HG02870 (cell line): Measurements from ENCODE around the gene TRIO.
A peak's percentile ranks its signal among the peaks of the same experiment; 100 is the strongest.

ENCODE experiments used
- ATAC-seq: cut with Tn5 transposase; IDR thresholded peaks from one replicate; pipeline ENCODE4 v1.9.1; 2021; ENCODE audit warnings: mild to moderate bottlenecking, moderate library complexity; ENCODE audit not compliant: unreplicated experiment

TRIO gene

DNA sequence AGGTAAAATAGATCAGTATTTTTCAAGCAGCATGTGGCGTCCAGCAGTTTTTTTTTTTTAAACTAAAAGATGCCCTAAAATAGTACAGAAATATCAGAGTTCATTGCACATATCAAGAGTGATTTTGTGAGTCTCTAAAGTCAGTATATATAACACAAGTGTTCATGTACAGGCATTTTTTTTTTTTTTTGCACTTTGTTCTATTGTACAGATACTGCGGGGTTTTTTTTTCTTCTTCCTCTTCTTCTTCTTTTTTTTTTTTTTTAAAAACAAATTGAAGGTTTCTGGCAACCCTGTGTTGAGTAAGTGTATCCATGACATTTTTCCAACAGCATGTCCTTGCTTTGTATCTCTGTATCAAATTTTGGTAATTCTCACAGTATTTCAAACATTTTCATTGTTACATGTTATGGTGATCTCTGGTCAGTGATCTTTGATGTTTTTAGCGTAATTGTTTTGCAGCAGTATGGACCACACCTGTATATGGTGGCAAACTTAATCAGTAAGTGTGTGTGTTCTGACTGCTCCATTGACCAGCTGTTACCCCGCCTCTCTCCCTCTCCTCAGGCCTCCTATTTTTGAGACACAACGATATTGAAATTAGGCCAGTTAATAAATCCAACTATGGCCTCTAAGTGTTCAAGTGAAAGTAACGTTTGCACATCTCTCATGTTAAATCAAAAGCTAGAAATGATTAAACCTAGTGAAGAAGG, 76.8 kb downstream of the TRIO start:
- no peak for ATAC-seq

DNA sequence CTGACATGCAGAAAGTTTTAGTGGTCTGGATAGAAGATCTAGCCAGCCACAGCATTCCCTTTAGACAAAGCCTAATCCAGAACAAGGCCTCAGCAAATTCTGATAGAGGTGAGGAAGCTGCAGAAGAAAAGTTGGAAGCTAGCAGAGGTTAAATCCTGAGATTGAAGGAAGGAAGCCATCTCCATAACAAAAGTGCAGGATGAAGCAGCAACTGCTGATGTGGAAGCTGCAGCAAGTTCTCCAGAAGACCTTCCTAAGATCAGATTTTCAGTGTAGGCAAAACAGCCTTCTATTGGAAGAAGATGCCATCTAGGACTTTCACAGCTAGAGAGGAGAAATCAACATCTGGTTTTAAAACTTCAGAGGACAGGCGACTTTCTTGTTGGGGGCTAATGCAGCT, 77.5 kb downstream of the TRIO start:
- ATAC-seq = no peak

DNA sequence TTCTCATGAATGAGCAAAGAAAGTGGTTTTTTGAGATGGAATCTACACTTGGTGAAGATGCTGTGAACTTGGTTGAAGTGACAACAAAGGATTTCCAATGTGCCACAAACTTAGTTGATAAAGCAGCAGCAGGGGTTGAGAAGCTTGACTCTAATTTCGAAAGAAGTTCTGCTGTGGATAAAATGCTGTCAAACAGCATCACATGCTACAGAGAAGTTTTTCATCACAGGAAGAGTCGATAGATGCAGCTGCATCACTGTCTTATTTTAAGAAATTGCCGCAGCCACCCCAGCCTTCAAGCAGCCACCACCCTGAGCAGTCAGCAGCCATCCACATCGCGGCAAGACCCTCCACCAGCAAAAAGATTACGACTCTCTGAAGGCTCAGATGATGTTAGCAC, 78.6 kb downstream of the TRIO start:
- ATAC-seq = no peak

DNA sequence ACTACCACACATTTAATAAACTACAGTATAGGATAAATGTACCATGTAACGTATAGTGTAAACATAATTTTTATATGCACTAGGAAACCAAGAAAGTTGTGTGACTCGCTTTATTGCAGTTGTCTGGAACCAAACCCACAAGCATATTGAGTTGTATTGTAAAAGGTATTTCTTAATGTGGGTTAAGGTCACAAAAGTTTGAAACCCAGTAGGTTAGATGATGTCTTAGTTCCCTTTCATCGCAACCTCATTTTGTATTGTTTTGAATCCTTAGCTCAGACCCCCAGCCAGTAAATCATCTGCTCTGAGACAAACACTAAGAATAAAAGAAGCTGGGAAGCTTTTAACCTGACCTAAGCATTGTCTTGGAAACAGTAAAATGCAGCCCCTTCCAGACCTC, 79.1 kb downstream of the TRIO start:
- no peak for ATAC-seq

DNA sequence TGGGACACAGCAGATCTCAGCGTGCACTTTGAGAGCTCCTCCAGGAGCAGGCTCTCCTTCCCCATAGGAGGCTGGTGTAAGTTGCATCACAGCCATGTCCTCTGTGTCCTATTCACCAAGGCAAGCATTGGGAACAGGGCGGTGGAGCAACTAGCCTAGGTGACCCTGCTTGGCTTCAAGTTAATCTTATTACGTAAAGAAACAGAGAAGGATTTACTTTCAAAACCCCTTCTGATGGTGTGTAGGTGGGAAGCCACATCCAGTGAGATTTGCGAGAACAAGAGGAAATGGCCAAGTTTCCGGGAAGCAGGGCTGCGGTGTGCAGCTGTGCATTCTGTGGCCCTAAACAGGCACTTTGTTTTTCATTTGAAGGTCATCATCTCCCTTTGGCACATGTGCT, 80.2 kb downstream of the TRIO start:
- no peak for ATAC-seq

DNA sequence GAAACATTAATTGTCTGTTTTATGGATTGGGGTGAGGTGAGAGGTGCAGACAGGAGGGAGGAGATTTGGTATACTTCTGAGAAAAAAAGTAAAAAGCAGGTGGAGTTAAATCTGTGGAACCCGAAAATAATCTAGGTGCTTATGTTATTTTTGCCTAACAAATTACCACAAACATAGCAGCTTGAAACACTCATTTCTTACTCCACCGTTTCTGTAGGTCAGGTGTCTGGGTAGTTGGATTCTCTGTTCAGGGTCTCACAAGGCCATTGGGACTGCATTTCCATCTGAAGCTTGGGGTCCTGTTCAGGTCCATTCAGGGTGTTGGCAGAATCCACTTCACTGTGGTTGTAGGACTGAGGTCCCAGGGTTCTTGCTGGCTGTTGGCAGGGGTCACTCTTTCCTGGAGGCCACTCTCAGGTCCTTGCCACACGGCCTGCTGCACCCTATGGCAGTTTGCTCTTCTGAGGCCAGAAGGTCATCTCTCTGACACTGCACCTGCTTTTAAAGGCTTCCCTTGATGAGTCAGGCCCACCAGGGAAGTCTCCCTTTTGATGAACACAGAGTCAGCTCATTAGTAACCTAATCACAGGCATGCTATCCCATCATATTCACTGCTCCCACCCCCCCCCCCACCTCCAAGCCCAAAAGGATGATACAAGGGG, 82.2 kb downstream of the TRIO start:
- ATAC-seq = peak; percentile 52

DNA sequence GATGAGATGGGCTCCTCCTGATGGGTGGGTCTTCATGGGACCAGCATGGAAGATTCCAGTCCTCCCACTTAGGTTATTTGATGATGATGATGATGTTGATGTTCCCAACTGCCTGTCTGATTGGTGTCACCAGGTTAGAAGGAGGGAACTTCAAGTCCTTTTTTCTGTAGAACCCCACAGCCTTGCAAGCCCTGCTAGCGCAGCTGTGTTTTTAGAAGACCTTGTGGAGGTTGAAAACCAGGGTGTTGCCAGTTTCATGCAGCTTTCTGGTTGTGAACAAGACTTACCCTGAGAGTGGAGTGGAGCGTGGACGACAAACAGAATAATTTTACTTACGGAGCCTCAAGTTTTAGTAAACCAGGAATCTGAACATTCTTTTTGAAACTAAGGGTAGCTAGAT, 83.0 kb downstream of the TRIO start:
- ATAC-seq = no peak

DNA sequence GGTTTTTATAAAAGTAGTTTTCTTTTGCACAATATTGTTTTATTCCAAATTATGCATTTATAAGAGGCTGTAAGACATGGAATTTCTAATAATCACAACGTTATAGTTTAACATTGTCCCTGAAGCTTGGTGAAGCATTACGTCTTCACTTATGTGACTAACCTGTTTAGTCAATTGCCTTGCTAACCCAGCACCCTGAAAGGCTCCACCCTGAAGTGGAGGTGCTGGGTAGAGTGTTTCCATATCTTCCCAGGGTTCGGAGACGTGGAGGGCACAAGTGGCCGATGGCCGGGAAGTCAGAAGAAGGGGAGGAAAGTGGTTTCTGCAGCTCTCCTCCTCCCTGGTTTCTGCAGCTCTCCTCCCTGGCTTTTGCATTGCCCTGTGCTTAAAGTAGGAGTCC, 83.4 kb downstream of the TRIO start:
- ATAC-seq = no peak

DNA sequence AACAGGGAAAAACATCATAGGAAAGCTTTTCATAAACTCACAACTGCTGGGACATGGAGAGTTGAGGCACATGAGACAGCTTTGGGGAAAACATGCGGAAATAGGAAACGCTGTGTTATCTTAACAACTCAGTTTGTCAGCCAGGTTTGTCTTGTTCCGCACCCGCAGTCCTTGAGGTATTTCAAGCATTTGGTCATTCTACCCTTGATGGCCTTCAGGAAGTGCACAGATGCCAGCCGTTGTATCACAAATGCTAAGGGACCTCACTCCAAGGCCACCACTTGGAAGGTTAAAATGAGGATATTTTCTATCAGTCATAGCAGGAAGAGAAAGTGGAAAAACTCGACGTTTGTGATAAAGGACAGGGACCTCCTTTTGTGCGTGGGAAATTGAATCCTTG, 83.8 kb downstream of the TRIO start:
- no peak for ATAC-seq

DNA sequence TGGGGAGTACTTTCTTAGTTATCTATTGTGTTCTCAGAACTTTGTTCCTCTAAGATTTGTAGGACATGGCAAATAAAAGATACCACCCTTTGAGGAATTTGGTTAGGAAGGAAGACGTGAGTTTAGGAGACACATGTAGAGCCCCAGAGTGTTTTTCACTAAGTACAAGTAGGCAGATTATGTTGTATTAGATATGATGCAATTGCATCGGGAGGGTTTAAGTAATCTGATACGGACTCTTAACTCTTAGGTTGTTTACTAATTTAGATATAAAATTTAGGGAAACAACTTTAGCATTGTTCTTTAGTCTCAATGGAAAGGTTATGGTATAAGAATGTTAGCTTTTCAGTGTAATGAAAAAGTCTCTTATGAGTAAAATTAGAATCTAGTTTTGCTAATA, 84.4 kb downstream of the TRIO start:
- ATAC-seq = no peak

DNA sequence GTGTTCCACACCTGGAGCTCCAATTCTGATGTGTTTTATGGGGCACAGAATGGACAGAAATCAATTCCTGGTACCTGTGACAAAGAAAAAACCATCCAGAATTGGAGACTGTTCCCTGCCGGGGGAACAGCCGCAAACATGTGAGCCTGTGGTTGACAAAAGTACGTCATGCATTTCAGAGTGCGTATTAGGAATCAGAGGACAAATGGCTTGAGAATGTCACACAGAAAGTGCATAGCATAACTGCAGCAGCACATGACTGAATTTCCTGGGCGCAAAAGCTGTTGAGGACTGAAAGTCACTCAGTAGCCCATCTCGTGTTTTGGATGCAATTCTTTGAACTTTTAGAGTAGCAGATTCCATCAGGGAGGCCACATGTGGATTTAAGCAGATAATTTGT, 85.1 kb downstream of the TRIO start:
- ATAC-seq = no peak

DNA sequence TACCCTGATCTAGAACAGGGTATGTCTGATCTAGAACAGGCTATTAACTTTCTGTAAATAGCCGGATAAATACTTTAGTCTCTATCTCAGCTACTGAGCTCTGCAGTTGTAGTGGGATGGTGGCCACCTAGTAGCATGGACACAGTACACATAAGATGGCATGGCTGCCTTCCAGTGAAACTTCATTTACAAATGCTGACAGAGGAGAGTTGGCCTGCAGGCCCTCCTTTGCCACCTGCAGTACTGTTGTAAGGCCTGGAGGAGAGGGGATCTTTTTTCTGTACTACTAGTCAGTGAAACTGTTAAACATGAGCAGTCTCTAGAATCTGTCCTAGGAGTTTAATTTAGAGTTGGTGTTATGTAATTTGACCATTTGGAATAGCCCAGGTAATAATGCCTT, 86.0 kb downstream of the TRIO start:
- no peak for ATAC-seq

DNA sequence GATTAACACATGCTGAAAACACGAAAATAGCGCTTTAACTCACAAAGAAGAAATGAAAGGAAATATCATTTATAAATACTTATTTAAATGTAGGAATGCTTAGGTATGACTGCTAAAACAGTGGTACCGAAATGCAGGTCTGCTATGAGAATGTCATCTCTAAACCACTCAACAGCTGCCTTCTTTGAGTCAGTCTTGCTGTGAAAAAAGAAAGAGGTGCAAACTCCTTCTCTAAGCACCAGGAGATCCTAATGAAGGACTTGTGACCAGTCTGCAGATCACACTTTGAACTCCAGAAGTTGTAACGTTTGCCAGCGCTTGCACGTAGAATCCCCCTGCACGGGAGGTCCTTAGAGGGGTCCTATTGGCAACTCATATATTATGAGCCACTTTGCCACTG, 86.6 kb downstream of the TRIO start:
- no peak for ATAC-seq

DNA sequence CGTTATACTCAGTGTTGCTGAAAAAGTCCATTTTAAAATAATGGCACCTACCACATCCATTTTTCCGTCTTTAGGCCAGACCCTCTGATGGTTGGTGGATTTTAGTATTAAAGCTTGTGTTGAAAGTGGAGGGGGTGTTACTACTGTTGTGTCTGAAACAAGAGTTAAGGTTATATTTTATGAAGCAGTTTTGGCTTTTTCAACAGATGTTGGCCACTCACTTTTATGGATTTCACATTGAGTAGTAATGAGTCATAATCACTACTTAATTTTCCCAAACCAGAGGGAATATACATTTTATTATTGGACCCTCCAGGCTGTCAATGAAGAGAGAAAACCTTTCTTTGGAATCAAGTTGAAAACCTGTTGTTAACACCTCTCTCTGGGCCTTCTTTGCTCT, 88.0 kb downstream of the TRIO start:
- ATAC-seq = no peak

DNA sequence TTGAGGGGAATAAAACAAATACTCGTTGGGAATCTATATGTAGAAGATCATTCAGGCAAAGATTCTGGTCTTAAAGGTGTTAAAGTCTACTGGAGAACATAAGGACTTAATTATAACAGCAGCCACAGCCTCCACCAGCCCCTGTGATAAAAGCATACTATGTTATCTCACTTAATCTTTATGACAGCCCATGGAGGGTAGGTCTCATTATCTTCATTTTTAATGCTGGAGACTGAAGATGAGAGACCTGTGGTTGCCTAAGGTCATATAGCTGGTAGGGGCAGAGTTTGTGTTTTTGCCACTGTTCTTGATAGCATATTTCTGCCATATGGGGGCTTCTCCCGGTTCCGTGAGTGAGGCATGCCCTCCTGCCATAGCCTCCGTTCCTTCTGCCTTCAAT, 88.7 kb downstream of the TRIO start:
- ATAC-seq = no peak

DNA sequence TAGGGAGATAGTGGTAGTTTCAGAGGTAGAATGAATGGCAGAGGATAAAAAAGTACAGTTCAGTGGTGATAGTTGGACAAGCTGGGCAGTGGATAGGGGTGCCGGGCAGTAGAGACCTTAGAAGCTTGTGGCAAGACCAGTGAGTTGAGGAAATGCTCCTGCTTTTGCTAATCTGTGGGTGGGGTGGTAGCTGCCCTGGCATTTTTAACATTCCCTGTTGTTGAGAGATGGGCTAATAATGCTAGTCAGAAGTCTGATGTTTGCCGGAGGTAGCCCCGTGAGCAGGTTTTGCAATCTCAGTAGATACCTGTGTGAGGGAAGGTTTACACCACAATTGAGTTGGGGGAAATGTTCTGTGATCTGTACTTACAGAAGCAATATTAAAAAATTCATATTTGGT, 91.1 kb downstream of the TRIO start:
- no peak for ATAC-seq

DNA sequence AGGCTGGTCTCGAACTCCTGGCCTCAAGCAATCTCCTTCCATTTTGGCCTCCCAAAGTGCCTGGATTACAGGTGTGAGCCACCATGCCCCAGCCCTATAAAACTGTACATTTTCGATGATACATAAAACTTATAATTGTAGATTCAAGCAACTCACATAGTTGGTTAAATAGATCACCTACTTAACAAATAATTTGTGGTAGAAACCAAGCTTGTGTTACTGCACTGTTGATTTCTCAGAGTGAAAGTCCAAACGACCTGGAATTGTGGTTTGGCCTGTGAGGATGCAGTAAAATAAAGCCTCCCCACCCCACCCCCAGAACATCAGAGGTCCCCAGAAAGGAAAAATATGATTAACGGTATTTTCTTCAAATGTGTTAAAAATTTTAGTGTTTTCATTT, 92.7 kb downstream of the TRIO start:
- peak; percentile 59 for ATAC-seq

DNA sequence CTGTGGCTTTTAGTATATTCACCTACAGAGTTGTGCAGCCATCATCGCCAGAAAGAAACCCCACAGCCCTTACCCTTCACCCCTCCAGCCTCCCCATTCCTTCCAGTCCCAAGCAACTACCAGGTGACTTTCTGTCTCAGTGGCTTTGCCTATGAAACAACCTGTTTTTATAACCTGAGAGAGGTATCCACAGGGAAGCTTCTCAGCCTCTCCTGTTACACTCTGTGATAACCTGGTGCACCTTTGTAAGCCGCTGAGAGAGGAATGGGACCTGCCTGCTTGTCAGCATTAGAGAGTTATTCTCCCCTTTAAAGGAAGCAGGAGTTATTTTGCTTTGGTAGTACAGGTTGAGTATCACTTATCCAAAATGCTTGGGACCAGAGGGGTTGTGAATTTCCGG, 93.6 kb downstream of the TRIO start:
- no peak for ATAC-seq

DNA sequence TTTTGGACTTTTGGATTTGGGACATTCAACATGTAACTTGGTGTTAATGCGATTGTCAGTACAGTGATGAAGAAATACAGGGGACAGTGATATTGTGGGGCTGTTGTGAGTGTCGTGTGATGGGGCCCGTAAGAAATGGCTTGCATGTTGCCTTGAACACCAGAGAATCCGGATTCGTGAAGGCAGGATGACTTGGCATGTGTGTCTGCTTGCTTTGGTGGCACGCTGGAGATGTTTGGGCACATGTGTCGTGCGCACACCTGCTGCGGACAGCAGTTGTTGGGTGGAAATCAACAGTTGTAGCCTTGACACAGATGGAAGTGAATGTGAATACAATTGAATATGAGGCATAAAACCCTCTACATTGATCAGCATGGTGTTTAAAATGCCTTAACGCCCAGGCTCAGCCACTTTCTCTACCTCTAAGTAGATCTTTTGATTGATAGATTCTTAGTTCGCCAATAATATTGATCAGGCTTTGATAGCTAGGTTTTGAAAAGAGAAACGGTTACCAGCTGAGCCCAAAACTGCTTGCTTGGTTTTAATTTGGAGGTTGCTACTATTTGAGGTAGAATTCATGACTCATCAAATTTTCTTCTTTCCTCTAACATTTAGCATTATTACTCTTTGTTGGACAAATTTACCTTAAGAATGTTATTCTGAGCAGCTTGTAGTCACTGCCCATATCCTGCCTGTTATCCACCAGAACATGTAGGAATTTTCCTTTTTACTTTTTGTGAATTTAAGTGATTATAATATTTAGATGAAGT, 94.4 kb downstream of the TRIO start:
- no peak for ATAC-seq

DNA sequence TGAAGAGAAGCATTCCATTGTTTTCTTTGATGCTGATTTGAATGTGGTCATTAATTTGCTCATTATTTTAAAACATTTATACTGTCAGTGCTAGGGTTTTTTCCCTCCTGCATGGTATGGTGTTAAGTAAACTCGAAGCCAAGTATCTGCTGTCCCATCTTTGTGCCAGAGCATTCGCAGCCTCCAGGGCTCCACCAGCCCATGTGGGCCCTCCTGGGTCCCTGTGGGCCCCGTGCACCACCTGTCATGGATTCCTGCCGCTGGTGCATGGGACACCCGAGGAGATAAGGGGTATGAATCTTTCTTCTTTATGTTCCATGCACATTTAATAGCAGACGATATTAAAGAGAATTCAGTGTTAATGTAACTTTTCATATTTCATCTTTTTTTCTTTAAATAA, 95.1 kb downstream of the TRIO start:
- ATAC-seq = no peak

DNA sequence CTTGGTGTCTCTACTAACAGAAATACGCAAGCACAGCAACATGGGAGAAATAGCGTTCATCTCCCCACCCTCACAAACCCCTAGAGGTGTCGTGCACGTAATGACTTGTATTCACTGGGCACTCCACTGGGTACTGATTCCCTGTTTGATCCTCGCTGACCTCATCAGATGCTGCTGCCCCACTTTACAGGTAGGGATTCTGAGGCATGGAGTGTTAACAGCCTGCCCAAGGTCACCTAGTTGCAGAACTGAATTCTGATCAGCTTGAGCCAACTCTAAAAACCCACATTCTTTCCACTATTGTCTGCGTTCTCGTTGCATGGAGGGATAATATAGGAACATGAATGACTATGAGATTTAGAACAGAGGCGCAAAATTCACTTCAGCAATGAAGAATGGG, 96.3 kb downstream of the TRIO start:
- ATAC-seq = no peak

DNA sequence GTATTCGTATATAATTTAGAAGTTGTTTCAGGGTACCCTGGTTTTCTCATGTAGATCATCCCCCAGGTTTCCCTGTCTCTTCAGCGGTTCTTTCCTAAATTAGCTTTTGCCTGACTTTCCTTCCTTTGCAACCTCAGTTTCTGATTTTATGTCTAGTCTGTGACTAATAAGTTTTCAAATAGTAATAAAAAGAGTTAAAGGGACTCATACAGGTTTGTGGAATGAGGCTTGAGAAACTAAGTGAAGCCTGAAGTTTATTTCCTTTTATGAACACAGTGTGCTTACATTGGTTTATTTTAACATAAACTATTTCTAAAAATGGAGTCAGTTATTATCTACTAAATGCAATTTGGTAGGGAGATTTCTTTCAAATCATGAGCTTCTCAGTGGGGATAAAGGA, 96.8 kb downstream of the TRIO start:
- no peak for ATAC-seq
